ENCODE measurements around the gene ZBTB7C.
"Not testable (repeated sequence)": the region's sequence is repeated elsewhere in the genome, so short reads cannot be mapped to it uniquely, and the experiment has no call there.

ZBTB7C gene

DNA sequence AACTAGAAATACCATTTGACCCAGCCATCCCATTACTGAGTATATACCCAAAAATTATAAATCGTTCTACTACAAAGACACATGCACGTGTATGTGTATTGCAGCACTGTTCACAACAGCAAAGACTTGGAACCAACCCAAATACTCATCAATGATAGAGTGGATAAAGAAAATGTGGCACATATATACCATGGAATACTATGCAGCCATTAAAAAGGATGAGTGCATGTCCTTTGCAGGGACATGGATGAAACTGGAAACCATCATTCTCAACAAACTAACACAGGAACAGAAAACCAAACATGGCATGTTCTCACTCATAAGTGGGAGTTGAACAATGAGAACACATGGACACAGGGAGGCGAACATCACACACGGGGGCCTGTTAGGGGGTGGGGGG, 25.2 kb upstream of the ZBTB7C start:
- not testable (repeated sequence) for H3K9ac ChIP-seq (ENCODE audit: low read depth, low read length); H3K36me3 ChIP-seq (ENCODE audit: insufficient read depth, low read length); H3K4me1 ChIP-seq (ENCODE audit: insufficient read depth, low read length); H3K9me3 ChIP-seq (ENCODE audit: control insufficient read depth, insufficient read depth, low read length)

DNA sequence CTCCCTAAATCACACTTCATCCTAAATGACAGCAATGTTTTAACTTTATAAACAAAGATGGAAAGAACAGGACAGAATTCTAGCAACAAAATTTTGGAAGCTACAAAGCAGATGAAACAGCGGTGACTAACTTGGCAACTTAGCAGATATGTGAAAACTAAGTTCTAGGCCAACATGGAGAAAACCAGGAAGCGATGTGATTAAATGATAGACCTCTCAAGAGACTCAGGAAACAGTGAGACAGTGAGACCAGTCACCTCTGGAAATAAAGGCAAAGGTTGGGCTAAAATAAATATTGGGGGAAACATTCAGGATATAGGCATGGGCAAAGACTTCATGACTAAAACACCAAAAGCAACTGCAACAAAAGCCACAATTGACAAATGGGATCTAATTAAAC, 24.4 kb upstream of the ZBTB7C start:
- Histone ChIP-seq H3K9me3 (ENCODE audit: control insufficient read depth, insufficient read depth, low read length) (no peaks in the 10 kb centered on the region), H3K9ac (ENCODE audit: low read depth, low read length) (no peak overlapping the region), H3K36me3 (ENCODE audit: insufficient read depth, low read length) (no peaks in the 10 kb centered on the region), H3K4me1 (ENCODE audit: insufficient read depth, low read length) (no peaks in the 10 kb centered on the region)

DNA sequence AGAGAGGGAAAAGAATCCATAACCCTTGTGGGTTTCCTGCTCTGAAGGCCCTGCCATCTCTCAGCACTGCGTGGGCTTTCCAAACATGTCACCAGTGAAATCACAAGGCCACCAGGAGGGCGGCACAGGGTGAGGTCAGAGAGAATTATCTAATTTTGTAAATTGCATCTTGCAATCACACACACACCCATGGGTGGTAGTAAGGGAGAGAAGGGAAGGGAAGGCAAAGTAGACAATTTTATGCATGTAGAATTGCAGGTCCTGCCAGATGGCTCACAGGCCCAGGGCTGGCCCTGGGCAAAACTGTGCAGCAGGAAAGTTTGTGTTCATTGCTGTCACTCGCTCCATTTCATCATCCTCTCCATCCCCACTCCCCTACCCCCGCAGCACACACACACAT, 21.0 kb upstream of the ZBTB7C start:
- Histone ChIP-seq H3K9ac (ENCODE audit: low read depth, low read length) (no peak overlapping the region), H3K4me1 (ENCODE audit: insufficient read depth, low read length) (no peaks in the 10 kb centered on the region), H3K36me3 (ENCODE audit: insufficient read depth, low read length) (no peaks in the 10 kb centered on the region), H3K9me3 (ENCODE audit: control insufficient read depth, insufficient read depth, low read length) (no peaks in the 10 kb centered on the region)

DNA sequence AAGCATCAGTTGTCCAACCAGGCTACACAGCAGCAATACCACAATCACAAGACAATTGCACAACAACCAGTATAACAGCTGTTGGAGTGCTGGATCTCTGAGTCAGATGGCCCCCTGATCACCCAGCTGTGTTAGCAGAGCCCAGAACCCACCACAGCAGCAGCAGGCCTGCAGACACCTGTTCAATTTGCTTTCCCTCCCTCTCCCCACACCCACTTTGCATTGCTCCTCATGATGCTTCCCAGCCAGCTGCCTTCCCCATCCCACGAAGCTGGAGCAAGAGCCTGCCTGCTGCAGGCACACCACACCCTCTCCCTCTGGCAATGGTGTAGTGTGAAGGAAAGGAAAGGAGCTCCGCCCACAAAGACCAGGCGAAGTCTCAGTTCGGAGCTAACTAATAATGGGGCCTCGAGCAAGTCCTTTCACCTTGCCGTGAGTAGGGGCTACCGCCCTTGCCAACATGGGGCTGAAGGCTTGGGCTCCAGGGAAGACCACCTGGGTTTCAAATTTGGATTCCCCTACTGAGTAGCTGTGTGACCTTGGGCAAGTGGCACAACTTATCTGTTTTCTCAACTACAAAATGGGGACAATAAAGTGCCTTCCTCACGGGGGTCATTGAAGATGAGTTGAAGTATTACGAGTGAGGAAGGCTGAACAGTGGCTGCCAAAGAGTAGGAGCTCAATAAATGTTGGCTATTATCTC, 19.4 kb upstream of the ZBTB7C start:
- no peak overlapping the region for H3K9ac ChIP-seq (ENCODE audit: low read depth, low read length)
- H3K9me3 ChIP-seq (ENCODE audit: control insufficient read depth, insufficient read depth, low read length): no peaks in the 10 kb centered on the region
- no peaks in the 10 kb centered on the region for H3K36me3 ChIP-seq (ENCODE audit: insufficient read depth, low read length)
- H3K4me1 ChIP-seq (ENCODE audit: insufficient read depth, low read length): no peaks in the 10 kb centered on the region

DNA sequence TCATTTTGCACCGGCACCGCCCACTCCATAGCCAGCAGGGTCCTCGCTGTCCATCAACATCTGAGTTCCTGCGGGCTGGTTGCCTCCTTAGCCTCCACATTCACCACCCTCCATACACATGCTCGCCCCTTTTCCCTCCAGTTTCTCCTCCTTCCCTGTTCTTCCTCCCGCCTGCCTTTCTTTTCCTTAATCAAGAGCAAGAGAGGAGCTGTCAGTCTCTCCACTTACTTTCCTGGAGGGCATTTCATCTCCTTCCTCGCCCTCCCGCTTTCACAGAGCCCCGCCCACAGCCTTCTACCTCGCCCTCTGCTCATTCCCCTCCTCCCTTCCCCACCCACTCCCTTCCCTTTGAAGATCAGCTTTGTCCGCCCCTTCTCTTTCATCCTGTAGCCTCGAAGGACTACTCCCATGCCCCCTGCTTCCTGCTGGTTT, 13.8 kb upstream of the ZBTB7C start:
- no peaks in the 10 kb centered on the region for H3K36me3 ChIP-seq (ENCODE audit: insufficient read depth, low read length)
- no peaks in the 10 kb centered on the region for H3K9me3 ChIP-seq (ENCODE audit: control insufficient read depth, insufficient read depth, low read length)
- no peaks in the 10 kb centered on the region; the same call in 1 of the 2 replicates for H3K4me1 ChIP-seq (ENCODE audit: insufficient read depth, low read length)
- H3K9ac ChIP-seq (ENCODE audit: low read depth, low read length): peak overlapping the region; percentile 33; the same call in 1 of the 2 replicates

DNA sequence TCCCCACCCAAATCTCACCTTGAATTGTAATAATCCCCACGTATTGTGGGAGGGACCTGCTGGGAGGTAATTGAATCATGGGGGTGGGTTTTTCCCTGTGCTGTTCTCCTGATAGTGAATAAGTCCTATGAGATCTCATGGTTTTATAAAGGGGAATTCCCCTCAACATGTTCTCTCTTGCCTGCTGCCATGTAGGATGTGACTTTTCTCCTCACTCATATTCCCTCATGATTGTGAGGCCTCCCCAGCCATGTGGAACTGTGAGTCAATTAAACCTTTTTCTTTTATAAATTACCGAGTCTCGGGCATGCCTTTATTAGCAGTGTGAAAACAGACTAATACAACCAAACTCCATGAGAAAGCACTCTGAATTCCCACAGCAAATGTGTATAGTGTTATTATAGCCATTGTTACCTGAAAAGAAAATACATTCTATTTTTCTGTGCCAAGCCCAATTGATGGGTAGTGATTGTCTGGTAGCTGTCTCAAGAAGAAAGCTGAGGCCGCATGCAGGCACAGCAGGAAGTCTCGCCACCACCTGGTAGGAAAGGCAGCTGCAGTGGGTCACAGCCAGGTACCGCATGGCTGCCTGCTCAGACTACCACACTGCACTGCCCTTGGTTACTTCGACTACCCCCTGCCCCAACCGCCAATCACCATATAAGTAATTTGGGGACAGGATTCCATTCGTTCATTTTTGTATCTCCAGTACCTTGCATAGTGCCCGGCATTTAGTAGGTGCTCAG, 10.3 kb upstream of the ZBTB7C start:
- H3K9me3 ChIP-seq (ENCODE audit: control insufficient read depth, insufficient read depth, low read length): no peaks in the 10 kb centered on the region

DNA sequence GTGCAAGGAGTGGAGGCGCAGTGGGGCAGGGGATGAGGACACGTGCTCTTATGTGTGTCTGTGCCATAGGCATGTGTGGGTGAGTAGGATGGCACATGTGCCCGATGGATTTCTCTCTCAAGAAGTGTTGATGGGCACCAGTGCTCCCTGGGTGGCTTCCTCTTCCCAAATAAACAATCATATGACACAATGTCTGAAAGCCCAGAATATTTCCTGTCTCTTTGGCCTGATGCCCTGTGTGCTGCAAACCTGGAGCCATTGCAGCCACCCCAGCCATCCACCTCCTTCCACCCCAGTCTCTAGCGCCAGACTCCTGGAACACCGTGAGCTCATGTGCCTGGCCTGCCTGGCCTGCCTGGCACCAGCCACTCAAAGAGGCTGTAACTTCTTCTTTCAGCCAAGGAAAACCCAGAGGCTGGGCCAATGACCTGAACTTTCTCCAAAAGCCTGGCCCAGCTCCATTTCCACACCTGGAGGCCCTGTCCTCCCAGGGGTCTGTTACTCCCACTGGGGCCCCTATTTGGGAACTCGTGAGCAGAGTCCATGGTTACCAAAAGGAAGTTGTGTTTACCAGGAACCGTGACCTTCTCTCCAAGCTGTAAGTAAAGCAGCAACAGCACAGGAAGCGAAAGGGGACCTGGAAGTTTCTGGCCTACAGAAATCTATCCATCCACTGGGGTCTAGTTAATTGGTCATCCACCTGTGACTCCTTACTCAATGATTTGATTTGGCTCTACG, 9.5 kb upstream of the ZBTB7C start:
- no peaks in the 10 kb centered on the region for H3K9me3 ChIP-seq (ENCODE audit: control insufficient read depth, insufficient read depth, low read length)
- no peak overlapping the region for H3K9ac ChIP-seq (ENCODE audit: low read depth, low read length)
- no peaks in the 10 kb centered on the region; the same call in 1 of the 2 replicates for H3K4me1 ChIP-seq (ENCODE audit: insufficient read depth, low read length)
- H3K36me3 ChIP-seq (ENCODE audit: insufficient read depth, low read length): no peaks in the 10 kb centered on the region

More for the DNA sequence above, 10.3 kb upstream of the ZBTB7C start:
- no peaks in the 10 kb centered on the region for H3K36me3 ChIP-seq (ENCODE audit: insufficient read depth, low read length)
- H3K4me1 ChIP-seq (ENCODE audit: insufficient read depth, low read length): no peaks in the 10 kb centered on the region; the same call in 1 of the 2 replicates
- no peak overlapping the region for H3K9ac ChIP-seq (ENCODE audit: low read depth, low read length)

DNA sequence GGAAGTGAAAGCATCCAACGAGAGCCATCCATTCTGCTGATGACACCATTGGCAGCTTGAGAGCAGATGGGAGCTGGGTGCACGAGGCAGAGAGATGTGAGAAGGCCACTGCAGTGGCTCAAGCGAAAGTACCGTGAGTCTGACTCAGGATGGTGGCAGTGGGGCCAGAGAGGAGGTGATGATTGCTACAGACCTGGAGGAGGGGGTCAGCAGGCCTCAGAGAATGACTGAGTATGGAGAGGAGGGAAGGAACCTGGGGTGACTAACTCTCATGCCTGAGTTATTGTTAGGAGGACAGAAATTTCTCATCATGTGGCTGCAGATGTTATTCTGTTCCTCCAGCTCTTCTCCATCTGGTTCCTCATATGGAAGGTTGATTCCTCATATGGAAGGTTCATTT, 8.8 kb upstream of the ZBTB7C start:
- H3K9me3 ChIP-seq (ENCODE audit: control insufficient read depth, insufficient read depth, low read length): no peaks in the 10 kb centered on the region
- no peaks in the 10 kb centered on the region; the same call in 1 of the 2 replicates for H3K4me1 ChIP-seq (ENCODE audit: insufficient read depth, low read length)
- H3K9ac ChIP-seq (ENCODE audit: low read depth, low read length): no peak overlapping the region
- H3K36me3 ChIP-seq (ENCODE audit: insufficient read depth, low read length): no peaks in the 10 kb centered on the region

DNA sequence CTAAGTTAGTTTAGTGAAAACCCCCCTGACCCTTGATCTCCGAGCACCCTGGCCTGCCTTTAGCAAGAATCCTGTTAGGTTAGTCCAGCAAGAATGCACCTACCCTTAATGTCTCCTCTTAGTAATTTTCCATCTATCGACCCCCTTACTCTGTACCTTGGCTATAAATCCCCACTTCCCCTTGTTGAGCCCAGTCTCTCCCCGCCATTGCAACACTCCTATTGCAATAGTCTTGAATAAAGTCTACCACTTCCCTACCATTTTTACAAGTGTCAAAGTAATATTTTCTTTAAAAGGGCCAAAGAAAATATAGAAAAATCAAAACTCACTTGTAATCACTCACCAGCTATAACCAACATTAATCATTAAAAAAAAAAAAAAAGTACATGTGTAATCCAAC, 4.2 kb upstream of the ZBTB7C start:
- no peaks in the 10 kb centered on the region for H3K4me1 ChIP-seq (ENCODE audit: insufficient read depth, low read length)
- no peak overlapping the region for H3K9ac ChIP-seq (ENCODE audit: low read depth, low read length)
- H3K9me3 ChIP-seq (ENCODE audit: control insufficient read depth, insufficient read depth, low read length): no peaks in the 10 kb centered on the region
- H3K36me3 ChIP-seq (ENCODE audit: insufficient read depth, low read length): no peaks in the 10 kb centered on the region

DNA sequence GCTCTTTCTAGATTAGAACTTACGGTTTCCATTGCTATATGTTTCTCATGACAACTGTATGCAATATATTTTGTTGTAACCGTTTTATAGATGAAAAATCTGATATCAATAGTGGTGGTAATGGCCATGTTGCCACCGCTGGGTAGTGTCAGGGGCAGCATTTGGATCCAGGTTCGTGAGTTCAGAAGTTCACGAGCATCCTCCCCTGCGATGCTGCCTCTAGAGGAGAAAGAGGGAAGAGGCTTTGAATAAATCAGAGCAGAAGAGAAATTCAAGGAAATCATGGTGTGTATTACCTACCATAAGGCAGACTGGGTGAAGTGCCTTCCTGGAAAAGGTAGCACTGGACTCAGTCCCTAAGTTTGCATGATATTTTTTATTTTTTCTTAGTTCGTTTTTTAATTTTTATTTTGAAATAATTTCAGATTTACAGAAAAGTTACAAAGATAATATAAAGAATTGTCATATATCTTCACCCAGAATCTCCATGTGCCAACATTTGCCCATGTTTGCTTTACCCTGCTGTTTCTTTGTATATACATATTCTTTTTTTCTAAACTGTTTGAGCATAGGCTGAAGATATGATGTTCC, 3.3 kb upstream of the ZBTB7C start:
- no peak overlapping the region for H3K9ac ChIP-seq (ENCODE audit: low read depth, low read length)
- H3K9me3 ChIP-seq (ENCODE audit: control insufficient read depth, insufficient read depth, low read length): no peaks in the 10 kb centered on the region
- H3K4me1 ChIP-seq (ENCODE audit: insufficient read depth, low read length): peaks cover 2% of the 10 kb centered on the region; the same call in 1 of the 2 replicates
- H3K36me3 ChIP-seq (ENCODE audit: insufficient read depth, low read length): no peaks in the 10 kb centered on the region

DNA sequence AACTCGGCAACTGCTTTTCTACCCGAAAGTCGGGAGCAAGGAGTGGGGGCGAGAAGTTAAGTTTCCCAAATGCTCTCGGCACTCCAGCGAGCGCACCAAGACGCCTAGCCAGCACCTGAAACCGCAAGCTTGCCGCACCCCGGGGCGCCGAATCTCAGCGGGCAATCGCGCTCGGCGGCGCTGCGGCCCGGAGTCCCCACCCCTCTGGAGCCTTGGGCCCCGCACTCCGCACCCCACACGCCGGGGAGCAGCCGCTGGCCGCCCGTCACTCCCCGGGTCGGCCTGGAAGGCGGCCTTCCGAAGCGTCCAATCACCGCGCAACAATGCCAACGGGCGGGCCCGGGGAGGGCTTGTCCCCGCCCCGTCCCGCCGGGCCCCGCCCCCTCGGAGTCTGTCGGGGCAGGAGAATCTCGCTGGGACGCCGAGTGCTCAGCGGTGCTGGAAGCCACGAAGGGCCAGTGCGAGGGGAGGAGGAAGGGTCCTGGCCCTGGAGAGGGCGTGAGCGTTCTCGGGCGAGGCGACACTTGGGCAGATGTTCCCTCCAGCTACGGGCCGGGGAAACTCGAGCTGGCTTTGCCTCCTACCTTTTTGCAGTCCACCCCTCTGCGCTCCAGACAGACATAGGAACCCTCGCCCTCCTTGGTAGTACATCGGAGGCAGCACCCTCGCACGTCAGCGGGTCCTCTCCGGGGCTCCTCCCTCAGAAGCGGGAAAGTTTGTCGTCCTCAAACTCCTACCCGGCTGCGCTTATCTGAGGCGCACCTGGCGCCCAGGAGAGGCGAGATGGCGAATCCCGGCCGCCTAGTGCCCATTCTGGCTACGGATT, 1.1 kb upstream of the ZBTB7C start:
- Histone ChIP-seq H3K4me1 (ENCODE audit: insufficient read depth, low read length) (peaks cover 8% of the 10 kb centered on the region), H3K36me3 (ENCODE audit: insufficient read depth, low read length) (no peaks in the 10 kb centered on the region), H3K9me3 (ENCODE audit: control insufficient read depth, insufficient read depth, low read length) (no peaks in the 10 kb centered on the region), H3K9ac (ENCODE audit: low read depth, low read length) (peak overlapping the region; percentile 82; the same call in 1 of the 2 replicates)

DNA sequence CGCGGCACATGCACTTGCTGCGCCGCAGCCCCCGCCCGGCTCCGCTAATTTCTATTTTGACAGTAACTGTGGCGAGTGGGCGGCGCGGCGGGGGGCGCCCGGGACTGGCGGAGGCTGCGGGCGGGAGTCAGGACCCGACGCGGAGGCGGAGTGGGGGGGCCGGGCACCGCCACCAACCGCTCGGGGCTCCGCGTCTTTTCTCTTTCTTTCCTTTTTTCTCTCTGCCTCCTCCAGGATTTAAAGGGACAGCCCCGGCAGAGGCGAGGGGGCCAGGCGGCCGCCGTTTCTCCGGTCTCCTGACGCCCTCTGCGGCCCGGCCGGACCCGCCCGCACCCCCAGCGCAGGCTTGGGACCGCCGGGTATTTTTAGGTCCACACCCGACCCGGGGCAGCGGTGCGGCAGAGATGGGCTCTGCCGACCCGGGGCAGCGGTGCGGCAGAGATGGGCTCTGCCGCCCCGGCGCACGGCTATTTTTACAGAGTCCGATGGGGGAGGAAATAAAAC, 460 bp upstream of the ZBTB7C start:
- Histone ChIP-seq H3K9me3 (ENCODE audit: control insufficient read depth, insufficient read depth, low read length) (no peaks in the 10 kb centered on the region), H3K4me1 (ENCODE audit: insufficient read depth, low read length) (peaks cover 14% of the 10 kb centered on the region), H3K9ac (ENCODE audit: low read depth, low read length) (peak overlapping the region; percentile 82; the same call in 1 of the 2 replicates), H3K36me3 (ENCODE audit: insufficient read depth, low read length) (no peaks in the 10 kb centered on the region)

DNA sequence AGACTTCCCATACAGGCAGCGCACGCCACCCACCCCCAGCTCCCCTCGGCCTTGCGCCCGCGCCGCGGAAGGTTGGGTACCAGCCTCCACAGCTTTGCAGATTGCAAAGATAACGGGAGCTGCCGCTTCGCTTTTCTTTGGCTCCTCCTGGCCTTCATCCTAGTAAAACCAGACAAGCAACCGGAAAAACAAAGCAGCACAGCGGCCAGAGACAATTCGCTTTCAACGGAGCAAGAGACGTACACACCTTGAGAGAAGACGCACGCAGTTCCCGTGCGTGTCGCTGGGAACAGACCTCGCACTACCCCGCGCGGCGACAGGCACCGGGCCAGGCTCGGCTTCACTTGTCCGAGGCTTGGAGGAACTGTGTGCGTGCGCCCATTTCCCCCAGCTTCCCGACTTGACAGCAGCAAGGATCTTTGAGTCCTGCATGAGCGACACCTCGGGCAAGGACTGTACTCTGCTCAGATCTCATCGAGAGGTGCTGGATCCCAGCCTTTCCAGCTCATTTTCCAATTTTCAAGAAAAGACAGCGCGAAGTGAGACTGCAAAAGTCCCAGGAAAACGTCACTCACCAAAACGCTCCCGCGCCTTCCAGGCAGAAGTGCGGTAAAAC, 964 bp downstream of the ZBTB7C start:
- Histone ChIP-seq H3K9ac (ENCODE audit: low read depth, low read length) (peak overlapping the region; percentile 59; the same call in 1 of the 2 replicates), H3K4me1 (ENCODE audit: insufficient read depth, low read length) (peaks cover 17% of the 10 kb centered on the region)

More for the DNA sequence above, 964 bp downstream of the ZBTB7C start:
- Histone ChIP-seq H3K9me3 (ENCODE audit: control insufficient read depth, insufficient read depth, low read length) (no peaks in the 10 kb centered on the region), H3K36me3 (ENCODE audit: insufficient read depth, low read length) (no peaks in the 10 kb centered on the region)

Measured in ES-I3 (cell line).